Endothelial cell (in vitro differentiated cells): Measurements from ENCODE around the gene MUC21. TPM values are rescaled to one million over a fixed set of nuclear protein-coding genes. Genes with fewer than 3 reads are reported as not detected.

Experiments
- DNase-seq: peaks from one replicate; pipeline ENCODE4 v3.0.0; 2021; ENCODE audit warnings: low spot score
- H3K27ac Mint-ChIP-seq: one replicate; pipeline ENCODE4 v1.8.0; 2021; ENCODE audit warnings: mixed read lengths, inconsistent platforms; ENCODE audit not compliant: unreplicated experiment
- H3K27me3 Mint-ChIP-seq: one replicate; pipeline ENCODE4 v1.8.0; 2021; ENCODE audit warnings: mild to moderate bottlenecking, moderate library complexity, mixed read lengths, inconsistent platforms; ENCODE audit not compliant: unreplicated experiment
- H3K36me3 Mint-ChIP-seq: one replicate; pipeline ENCODE4 v1.8.0; 2021; ENCODE audit warnings: mild to moderate bottlenecking, low read depth, mixed read lengths, inconsistent platforms; ENCODE audit not compliant: unreplicated experiment
- H3K4me1 Mint-ChIP-seq: one replicate; pipeline ENCODE4 v1.8.0; 2021; ENCODE audit warnings: mild to moderate bottlenecking, mixed read lengths, inconsistent platforms; ENCODE audit not compliant: unreplicated experiment
- H3K4me3 Mint-ChIP-seq: one replicate; pipeline ENCODE4 v1.8.0; 2021; ENCODE audit warnings: mild to moderate bottlenecking, mixed read lengths, inconsistent platforms; ENCODE audit not compliant: unreplicated experiment
- H3K9me3 Mint-ChIP-seq: one replicate; pipeline ENCODE4 v1.8.0; 2021; ENCODE audit warnings: mixed read lengths, inconsistent platforms; ENCODE audit not compliant: unreplicated experiment
- total RNA-seq: library from RNA; stranded (reverse); fragmentation: NEBNext Ultra II Directional; extraction: Animal tissue kit (Norgen Biotek cat#: 25700); gene quantifications from one replicate; pipeline ENCODE4 v1.2.1, GENCODE V29; 2021; ENCODE audit not compliant: unreplicated experiment
- TF ChIP-seq, protein P1 (sequence below): fragments of 200-600 bp; sonication (generic); IDR thresholded peaks from one replicate; pipeline ENCODE4 v1.5.0; 2021; ENCODE audit warnings: antibody characterized with exemption; ENCODE audit not compliant: unreplicated experiment

MUC21 gene
- total RNA-seq, 1 donor from 2014 or later, result 0.10 TPM

DNA sequence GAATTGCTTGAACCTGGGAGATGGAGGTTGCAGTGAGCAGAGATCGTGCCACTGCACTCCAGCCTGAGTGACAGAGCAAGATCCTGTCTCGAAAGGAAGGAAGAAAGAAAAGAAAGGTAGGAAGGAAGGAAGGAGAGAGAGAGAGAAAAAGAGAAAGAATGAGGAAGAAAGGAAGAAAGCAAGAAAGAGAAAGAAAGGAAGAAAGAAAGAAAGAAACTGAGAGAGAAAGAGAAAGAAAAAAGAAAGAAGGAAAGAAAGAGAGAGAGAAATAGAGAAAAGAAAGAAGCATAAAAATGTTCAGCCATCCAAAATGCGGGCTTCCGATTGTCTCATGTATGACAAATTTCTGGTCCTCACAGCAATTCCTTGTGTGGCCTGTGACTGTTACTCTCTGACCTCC is 49.6 kb downstream of the MUC21 start:
- peaks cover 10% of the 10 kb centered on the region for H3K27me3 Mint-ChIP-seq
- H3K36me3 Mint-ChIP-seq, result peaks cover 5% of the 10 kb centered on the region
- DNase-seq, result no peak
- no peaks in the 10 kb centered on the region for H3K9me3 Mint-ChIP-seq
- H3K4me1 Mint-ChIP-seq, result peaks cover 2% of the 10 kb centered on the region
- no peak overlapping the region for H3K4me3 Mint-ChIP-seq
- TF ChIP-seq, protein P1, sequence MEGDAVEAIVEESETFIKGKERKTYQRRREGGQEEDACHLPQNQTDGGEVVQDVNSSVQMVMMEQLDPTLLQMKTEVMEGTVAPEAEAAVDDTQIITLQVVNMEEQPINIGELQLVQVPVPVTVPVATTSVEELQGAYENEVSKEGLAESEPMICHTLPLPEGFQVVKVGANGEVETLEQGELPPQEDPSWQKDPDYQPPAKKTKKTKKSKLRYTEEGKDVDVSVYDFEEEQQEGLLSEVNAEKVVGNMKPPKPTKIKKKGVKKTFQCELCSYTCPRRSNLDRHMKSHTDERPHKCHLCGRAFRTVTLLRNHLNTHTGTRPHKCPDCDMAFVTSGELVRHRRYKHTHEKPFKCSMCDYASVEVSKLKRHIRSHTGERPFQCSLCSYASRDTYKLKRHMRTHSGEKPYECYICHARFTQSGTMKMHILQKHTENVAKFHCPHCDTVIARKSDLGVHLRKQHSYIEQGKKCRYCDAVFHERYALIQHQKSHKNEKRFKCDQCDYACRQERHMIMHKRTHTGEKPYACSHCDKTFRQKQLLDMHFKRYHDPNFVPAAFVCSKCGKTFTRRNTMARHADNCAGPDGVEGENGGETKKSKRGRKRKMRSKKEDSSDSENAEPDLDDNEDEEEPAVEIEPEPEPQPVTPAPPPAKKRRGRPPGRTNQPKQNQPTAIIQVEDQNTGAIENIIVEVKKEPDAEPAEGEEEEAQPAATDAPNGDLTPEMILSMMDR, result no peak
- no peak overlapping the region for H3K27ac Mint-ChIP-seq

DNA sequence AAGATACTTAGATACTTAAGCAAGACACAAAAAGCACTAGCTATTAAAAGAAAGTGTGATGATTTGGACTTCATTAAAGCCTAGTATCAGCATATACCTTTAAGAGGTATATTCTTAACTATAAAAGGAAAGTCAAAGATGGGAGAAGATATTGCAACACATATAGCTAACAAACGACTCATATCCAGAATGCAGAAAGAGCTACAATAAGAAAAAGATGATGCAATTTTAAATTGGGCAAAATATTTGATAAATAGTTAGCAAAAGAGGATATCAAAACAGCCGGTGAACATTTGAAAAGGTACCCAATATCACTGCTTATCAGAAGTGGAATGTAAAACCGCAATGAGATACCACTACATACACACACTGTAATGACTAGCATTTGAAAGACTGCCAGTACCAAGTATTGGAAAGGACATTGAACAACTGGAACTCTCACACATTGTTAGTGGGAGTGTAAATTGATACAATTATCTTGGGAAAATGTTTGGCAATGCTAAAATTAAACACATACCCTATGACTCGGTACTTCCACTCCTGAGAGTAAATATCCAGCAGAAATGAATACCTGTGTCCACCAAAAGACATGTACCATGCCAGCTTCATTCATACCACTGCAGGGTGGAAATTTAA is 52.5 kb downstream of the MUC21 start:
- H3K4me1 Mint-ChIP-seq, result peaks cover 2% of the 10 kb centered on the region
- no peaks in the 10 kb centered on the region for H3K9me3 Mint-ChIP-seq
- DNase-seq, result no peak
- no peaks in the 10 kb centered on the region for H3K36me3 Mint-ChIP-seq
- H3K27ac Mint-ChIP-seq, result no peak overlapping the region
- TF ChIP-seq, protein P1, result no peak
- H3K4me3 Mint-ChIP-seq, result no peak overlapping the region
- H3K27me3 Mint-ChIP-seq, result peaks cover 2% of the 10 kb centered on the region

DNA sequence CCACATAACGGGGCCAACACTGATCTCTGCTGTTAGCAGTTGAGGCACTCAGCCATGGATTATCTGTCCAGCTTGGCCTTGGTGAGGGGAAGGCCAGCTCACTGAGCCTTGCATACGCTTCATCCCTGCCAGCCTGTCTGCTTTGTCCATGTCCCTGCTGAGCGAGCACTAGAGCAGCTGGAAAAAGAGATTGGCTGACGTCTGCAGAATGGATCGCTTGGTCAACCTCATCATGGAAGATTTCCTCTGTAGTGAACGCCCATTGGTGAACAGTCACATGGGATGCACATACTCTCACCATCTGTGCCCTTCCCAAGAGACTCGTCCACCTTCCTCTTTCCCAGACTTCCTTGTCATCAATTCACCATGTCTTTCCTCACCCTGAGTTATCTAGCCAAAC is 53.7 kb downstream of the MUC21 start:
- DNase-seq, result no peak
- Mint-ChIP-seq H3K4me1 (peaks cover 2% of the 10 kb centered on the region), H3K27me3 (no peaks in the 10 kb centered on the region), H3K36me3 (no peaks in the 10 kb centered on the region), H3K4me3 (no peak overlapping the region), H3K9me3 (no peaks in the 10 kb centered on the region), H3K27ac (no peak overlapping the region)
- TF ChIP-seq, protein P1, result no peak

DNA sequence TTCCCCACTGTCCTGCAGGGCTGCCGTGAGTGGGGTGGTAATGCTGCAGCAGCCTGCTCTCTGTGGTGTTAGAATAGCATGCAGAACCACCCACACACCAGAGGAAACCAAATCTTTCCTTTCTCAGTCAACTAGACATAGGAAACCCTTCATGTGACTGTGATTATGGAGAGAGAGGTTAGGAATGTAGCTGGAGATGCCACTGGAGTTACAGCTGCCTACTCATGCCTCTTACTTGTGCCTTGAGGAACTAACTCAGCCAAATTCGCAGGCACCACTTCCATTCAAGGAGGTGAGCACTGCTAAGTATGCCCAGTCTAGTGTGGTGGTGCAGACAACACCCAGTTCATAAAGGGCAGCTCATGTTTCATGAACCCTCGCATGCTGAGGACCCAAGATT is 54.2 kb downstream of the MUC21 start:
- no peaks in the 10 kb centered on the region for H3K27me3 Mint-ChIP-seq
- no peaks in the 10 kb centered on the region for H3K9me3 Mint-ChIP-seq
- no peaks in the 10 kb centered on the region for H3K36me3 Mint-ChIP-seq
- no peak overlapping the region for H3K4me3 Mint-ChIP-seq
- DNase-seq, result no peak
- TF ChIP-seq, protein P1, result no peak
- peaks cover under 1% of the 10 kb centered on the region for H3K4me1 Mint-ChIP-seq
- no peak overlapping the region for H3K27ac Mint-ChIP-seq

DNA sequence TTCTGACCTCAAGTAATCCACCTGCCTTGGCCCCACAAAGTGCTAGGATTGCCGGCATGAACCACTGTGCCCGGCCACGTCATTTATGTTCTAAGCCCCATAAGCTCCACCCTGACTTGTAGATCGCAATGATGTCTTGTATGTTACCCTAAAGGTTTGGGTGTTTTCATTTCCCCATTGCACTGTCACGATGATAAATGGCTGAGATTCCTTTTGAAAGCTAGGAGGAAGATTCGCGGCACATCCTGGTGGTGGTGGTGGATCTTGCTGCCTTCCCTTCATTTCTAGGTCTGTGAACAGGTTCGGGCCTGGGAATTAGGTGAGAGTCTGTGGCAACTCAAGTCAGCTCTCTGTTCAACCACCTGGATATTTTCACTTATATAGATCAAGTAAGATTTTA is 55.0 kb downstream of the MUC21 start:
- no peak overlapping the region for H3K4me3 Mint-ChIP-seq
- no peak for DNase-seq
- no peak overlapping the region for H3K27ac Mint-ChIP-seq
- H3K27me3 Mint-ChIP-seq, result no peaks in the 10 kb centered on the region
- no peaks in the 10 kb centered on the region for H3K36me3 Mint-ChIP-seq
- TF ChIP-seq, protein P1, result no peak
- H3K4me1 Mint-ChIP-seq, result no peaks in the 10 kb centered on the region
- H3K9me3 Mint-ChIP-seq, result no peaks in the 10 kb centered on the region

Other genes starting within 250 kb of the MUC21 start
- 136 TPM for gene FLOT1, start 241.0 kb upstream of the MUC21 start, total RNA-seq
- 4.8 TPM for gene IER3, start 239.2 kb upstream of the MUC21 start, total RNA-seq
- 8.2 TPM for gene DDR1, start 99.2 kb upstream of the MUC21 start, total RNA-seq
- gene GTF2H4, start 75.5 kb upstream of the MUC21 start, total RNA-seq, result 47.6 TPM
- gene VARS2, start 69.5 kb upstream of the MUC21 start, total RNA-seq, result 20.0 TPM
- gene SFTA2, start 51.5 kb upstream of the MUC21 start, total RNA-seq, result 2.8 TPM
- gene MUCL3, start 42.7 kb upstream of the MUC21 start, total RNA-seq, result not detected
- gene MUC22, start 26.8 kb downstream of the MUC21 start, total RNA-seq, result not detected
- not detected for gene C6orf15, start 128.9 kb downstream of the MUC21 start, total RNA-seq
- gene PSORS1C1, start 131.1 kb downstream of the MUC21 start, total RNA-seq, result 0.54 TPM
- not detected for gene CDSN, start 136.7 kb downstream of the MUC21 start, total RNA-seq
- gene PSORS1C2, start 155.3 kb downstream of the MUC21 start, total RNA-seq, result 0.38 TPM
- gene CCHCR1, start 174.1 kb downstream of the MUC21 start, total RNA-seq, result 21.7 TPM
- 17.2 TPM for gene TCF19, start 174.9 kb downstream of the MUC21 start, total RNA-seq
- 88.7 TPM for gene POU5F1, start 187.0 kb downstream of the MUC21 start, total RNA-seq